DOHH2 (cell line): ENCODE measurements around the gene TNNC1.

Experiments used
- H3F3A ChIP-seq: fragments of 200-600 bp; sonication (generic), shearing (Covaris generic); 2 replicates; pipeline ENCODE4 v1.6.0; 2016; ENCODE audit warnings: antibody characterized with exemption, mild to moderate bottlenecking; ENCODE audit not compliant: control insufficient read depth, insufficient read depth
- H3K27ac ChIP-seq: fragments of 200-600 bp; sonication (generic); 2 replicates; pipeline ENCODE4 v1.5.1; 2014; ENCODE audit warnings: low read depth, mild to moderate bottlenecking, low read length, moderate library complexity
- H3K27me3 ChIP-seq: fragments of 200-600 bp; sonication (generic); 2 replicates; pipeline ENCODE4 v1.6.1; 2014; ENCODE audit warnings: mild to moderate bottlenecking, low read length, mixed read lengths; ENCODE audit not compliant: control insufficient read depth
- H3K36me3 ChIP-seq: fragments of 200-600 bp; sonication (generic); 2 replicates; pipeline ENCODE4 v1.6.1; 2014; ENCODE audit warnings: mild to moderate bottlenecking, low read length, moderate library complexity, mixed read lengths; ENCODE audit not compliant: control insufficient read depth
- H3K4me1 ChIP-seq: fragments of 200-600 bp; sonication (generic); 2 replicates; pipeline ENCODE4 v1.6.1; 2014; ENCODE audit warnings: mild to moderate bottlenecking, low read length, mixed read lengths; ENCODE audit not compliant: control insufficient read depth
- H3K4me2 ChIP-seq: fragments of 200-600 bp; sonication (generic); 2 replicates; pipeline ENCODE4 v1.6.0; 2014; ENCODE audit warnings: mild to moderate bottlenecking, low read length, moderate library complexity
- H3K4me3 ChIP-seq: fragments of 200-600 bp; sonication (generic); 2 replicates; pipeline ENCODE4 v1.5.1; 2014; ENCODE audit warnings: mild to moderate bottlenecking, low read length, mixed read lengths
- H3K79me2 ChIP-seq: fragments of 200-600 bp; sonication (generic); 2 replicates; pipeline ENCODE4 v1.6.1; 2014; ENCODE audit warnings: mild to moderate bottlenecking, low read length, mixed read lengths; ENCODE audit not compliant: control insufficient read depth
- H3K9me2 ChIP-seq: fragments of 200-600 bp; sonication (generic); replicated peaks from 2 replicates; pipeline ENCODE4 v1.6.1; 2014; ENCODE audit warnings: mild to moderate bottlenecking, low read length, mixed read lengths; ENCODE audit not compliant: control insufficient read depth
- H3K9me3 ChIP-seq: fragments of 200-600 bp; sonication (generic); 2 replicates; pipeline ENCODE4 v1.6.1; 2014; ENCODE audit warnings: antibody characterized with exemption, low read length, mixed read lengths; ENCODE audit not compliant: control insufficient read depth, insufficient read depth
- H4K20me1 ChIP-seq: fragments of 200-600 bp; sonication (generic); 2 replicates; pipeline ENCODE4 v1.6.0; 2014; ENCODE audit warnings: low read depth, mild to moderate bottlenecking, antibody characterized with exemption, low read length, moderate library complexity; ENCODE audit not compliant: control insufficient read depth, insufficient read depth
- CTCF ChIP-seq: fragments of 200-600 bp; sonication (generic); IDR thresholded peaks from one replicate; pipeline ENCODE4 v1.5.1; 2014; ENCODE audit warnings: antibody characterized with exemption, mild to moderate bottlenecking, low read depth, low read length; ENCODE audit not compliant: poor library complexity, severe bottlenecking
- EZH2phosphoT487 ChIP-seq: fragments of 200-600 bp; sonication (generic); IDR thresholded peaks from 2 replicates; pipeline ENCODE4 v1.6.1; 2017; ENCODE audit warnings: borderline replicate concordance, mild to moderate bottlenecking, antibody characterized with exemption, low read length, moderate library complexity, mixed read lengths

Gene TNNC1

DNA sequence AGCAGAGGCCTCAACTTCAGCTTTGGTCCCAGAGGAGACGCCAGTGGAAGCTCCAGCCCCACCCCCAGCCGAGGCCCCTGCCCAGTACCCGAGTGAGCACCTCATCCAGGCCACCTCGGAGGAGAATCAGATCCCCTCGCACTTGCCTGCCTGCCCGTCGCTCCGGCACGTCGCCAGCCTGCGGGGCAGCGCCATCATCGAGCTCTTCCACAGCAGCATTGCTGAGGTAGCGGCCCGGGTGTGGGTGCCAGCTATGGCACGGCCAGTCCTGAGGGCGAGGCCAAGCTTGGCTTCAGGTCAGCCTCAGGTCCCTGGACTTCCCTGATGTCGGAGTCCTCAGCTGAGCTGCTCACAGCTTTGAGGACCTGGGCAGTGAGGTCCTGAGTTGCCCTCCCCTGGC lies 35.6 kb upstream of the TNNC1 start:
- Histone ChIP-seq H3K9me2 (no peaks in the 10 kb centered on the region), H3K27ac (no peak overlapping the region), H3K36me3 (peaks cover 64% of the 10 kb centered on the region), H3K4me1 (no peaks in the 10 kb centered on the region), H3K4me2 (no peak overlapping the region), H3K9me3 (no peaks in the 10 kb centered on the region), H3K27me3 (no peaks in the 10 kb centered on the region), H4K20me1 (no peaks in the 10 kb centered on the region), H3K4me3 (no peak overlapping the region), H3K79me2 (no peaks in the 10 kb centered on the region), H3F3A (no peaks in the 10 kb centered on the region)
- TF ChIP-seq CTCF (no peak), EZH2phosphoT487 (no peak)

DNA sequence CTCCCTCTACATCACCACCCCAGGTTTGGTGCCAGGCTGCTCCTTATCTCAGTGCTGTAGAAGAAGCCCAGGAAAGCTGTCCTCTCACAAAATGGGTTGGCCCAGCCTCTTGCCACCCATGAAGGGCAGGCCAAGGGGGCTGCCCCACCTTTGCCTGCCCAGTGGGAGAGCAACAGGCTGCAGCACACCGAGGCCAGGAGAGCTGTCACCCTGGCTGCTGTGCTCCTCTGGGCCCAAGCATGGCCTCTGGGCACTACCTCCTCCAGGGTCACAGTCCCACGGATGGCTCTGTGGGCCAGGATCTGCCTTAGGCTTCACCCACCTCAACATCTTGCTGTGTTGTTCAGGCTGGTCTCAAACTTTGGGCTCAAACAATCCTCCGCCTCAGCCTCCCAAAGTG lies 34.9 kb upstream of the TNNC1 start:
- Histone ChIP-seq H3K9me3 (no peaks in the 10 kb centered on the region), H4K20me1 (no peaks in the 10 kb centered on the region), H3K27ac (no peak overlapping the region), H3K79me2 (no peaks in the 10 kb centered on the region), H3F3A (no peaks in the 10 kb centered on the region), H3K36me3 (peaks cover 64% of the 10 kb centered on the region), H3K4me2 (no peak overlapping the region), H3K4me1 (no peaks in the 10 kb centered on the region), H3K4me3 (no peak overlapping the region), H3K27me3 (no peaks in the 10 kb centered on the region), H3K9me2 (no peaks in the 10 kb centered on the region)
- TF ChIP-seq EZH2phosphoT487 (no peak), CTCF (no peak)

DNA sequence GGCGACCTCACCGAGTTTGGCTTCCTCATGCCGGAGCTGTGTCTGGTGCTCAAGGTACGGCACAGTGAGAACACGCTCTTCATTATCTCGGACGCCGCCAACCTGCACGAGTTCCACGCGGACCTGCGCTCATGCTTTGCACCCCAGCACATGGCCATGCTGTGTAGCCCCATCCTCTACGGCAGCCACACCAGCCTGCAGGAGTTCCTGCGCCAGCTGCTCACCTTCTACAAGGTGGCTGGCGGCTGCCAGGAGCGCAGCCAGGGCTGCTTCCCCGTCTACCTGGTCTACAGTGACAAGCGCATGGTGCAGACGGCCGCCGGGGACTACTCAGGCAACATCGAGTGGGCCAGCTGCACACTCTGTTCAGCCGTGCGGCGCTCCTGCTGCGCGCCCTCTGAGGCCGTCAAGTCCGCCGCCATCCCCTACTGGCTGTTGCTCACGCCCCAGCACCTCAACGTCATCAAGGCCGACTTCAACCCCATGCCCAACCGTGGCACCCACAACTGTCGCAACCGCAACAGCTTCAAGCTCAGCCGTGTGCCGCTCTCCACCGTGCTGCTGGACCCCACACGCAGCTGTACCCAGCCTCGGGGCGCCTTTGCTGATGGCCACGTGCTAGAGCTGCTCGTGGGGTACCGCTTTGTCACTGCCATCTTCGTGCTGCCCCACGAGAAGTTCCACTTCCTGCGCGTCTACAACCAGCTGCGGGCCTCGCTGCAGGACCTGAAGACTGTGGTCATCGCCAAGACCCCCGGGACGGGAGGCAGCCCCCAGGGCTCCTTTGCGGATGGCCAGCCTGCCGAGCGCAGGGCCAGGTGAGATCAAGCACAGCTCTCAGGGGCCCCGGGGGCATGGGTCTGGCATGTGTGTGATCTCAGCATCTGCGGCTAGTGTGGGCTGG lies 34.2 kb upstream of the TNNC1 start:
- TF ChIP-seq EZH2phosphoT487 (no peak), CTCF (no peak)
- no peaks in the 10 kb centered on the region for H3K4me1 ChIP-seq
- no peaks in the 10 kb centered on the region for H3K79me2 ChIP-seq
- peaks cover 64% of the 10 kb centered on the region for H3K36me3 ChIP-seq
- H3K9me3 ChIP-seq = no peaks in the 10 kb centered on the region
- no peak overlapping the region for H3K27ac ChIP-seq
- H3F3A ChIP-seq = no peaks in the 10 kb centered on the region
- H4K20me1 ChIP-seq = no peaks in the 10 kb centered on the region
- H3K27me3 ChIP-seq = no peaks in the 10 kb centered on the region
- H3K9me2 ChIP-seq = no peaks in the 10 kb centered on the region
- no peak overlapping the region for H3K4me2 ChIP-seq
- H3K4me3 ChIP-seq = no peak overlapping the region
